HepG2 (cell line): ENCODE data around the gene TMEM270. TPM values are rescaled to one million over a fixed set of nuclear protein-coding genes. Genes with fewer than 3 reads are reported as not detected.

Source experiments
- GMEB1 ChIP-seq: sonication (generic); formaldehyde crosslinking; IDR thresholded peaks from 2 replicates; pipeline ENCODE4 v1.5.1; 2020; ENCODE audit warnings: missing genetic modification reagents, mild to moderate bottlenecking, borderline replicate concordance
- GPN1 ChIP-seq: sonication (generic); formaldehyde crosslinking; IDR thresholded peaks from 2 replicates; pipeline ENCODE4 v1.5.1; 2020; ENCODE audit warnings: missing genetic modification reagents, borderline replicate concordance
- HMGXB4 ChIP-seq, 2 experiments: sonication (generic) in 1 of 2; formaldehyde crosslinking in 1 of 2; IDR thresholded peaks; 2 replicates each; pipeline versions ENCODE4 v1.4.0 to v1.6.1; 2018 to 2020; ENCODE audit warnings: missing genetic modification reagents in 2 of 2, borderline replicate concordance in 1 of 2, low read depth in 1 of 2, mild to moderate bottlenecking in 1 of 2, missing biosample characterization in 1 of 2
- IRF2 ChIP-seq: IDR thresholded peaks from 2 replicates; pipeline ENCODE4 v1.6.1; 2018; ENCODE audit warnings: missing genetic modification reagents, missing compliant biosample characterization
- NFATC3 ChIP-seq: sonication (generic); formaldehyde crosslinking; IDR thresholded peaks from 2 replicates; pipeline ENCODE4 v1.5.1; 2020; ENCODE audit warnings: mild to moderate bottlenecking, missing genetic modification reagents
- RAD21 ChIP-seq: fragments of 450-650 bp; formaldehyde crosslinking; IDR thresholded peaks from 2 replicates; pipeline ENCODE4 v1.5.0; 2020; ENCODE audit warnings: mild to moderate bottlenecking
- RXRB ChIP-seq: IDR thresholded peaks from 2 replicates; pipeline ENCODE4 v1.6.1; 2016; ENCODE audit warnings: borderline replicate concordance, missing genetic modification reagents, missing compliant biosample characterization
- STAG1 ChIP-seq: sonication (generic); formaldehyde crosslinking; IDR thresholded peaks from 2 replicates; pipeline ENCODE4 v1.4.0; 2020; ENCODE audit warnings: missing genetic modification reagents
- THAP7 ChIP-seq: sonication (generic); formaldehyde crosslinking; IDR thresholded peaks from 2 replicates; pipeline ENCODE4 v1.8.1; 2023; ENCODE audit warnings: mild to moderate bottlenecking, missing genetic modification reagents
- TRAFD1 ChIP-seq: sonication (generic); formaldehyde crosslinking; IDR thresholded peaks from 2 replicates; pipeline ENCODE4 v1.5.1; 2020; ENCODE audit warnings: missing genetic modification reagents, mild to moderate bottlenecking, borderline replicate concordance
- ZFP37 ChIP-seq: sonication (generic); formaldehyde crosslinking; IDR thresholded peaks from 2 replicates; pipeline ENCODE4 v1.4.0; 2020; ENCODE audit warnings: missing genetic modification reagents, borderline replicate concordance
- ZHX1 ChIP-seq: sonication (generic); formaldehyde crosslinking; IDR thresholded peaks from 2 replicates; pipeline ENCODE4 v1.8.1; 2022; ENCODE audit warnings: low read depth, mild to moderate bottlenecking, missing genetic modification reagents
- ZNF768 ChIP-seq: sonication (generic); formaldehyde crosslinking; IDR thresholded peaks from 2 replicates; pipeline ENCODE4 v1.4.0; 2020; ENCODE audit warnings: missing genetic modification reagents
- ZNF777 ChIP-seq: sonication (generic); formaldehyde crosslinking; IDR thresholded peaks from 2 replicates; pipeline ENCODE4 v1.4.0; 2020; ENCODE audit warnings: missing genetic modification reagents
- ZNF781 ChIP-seq: sonication (generic); formaldehyde crosslinking; IDR thresholded peaks from 2 replicates; pipeline ENCODE4 v1.5.1; 2020; ENCODE audit warnings: borderline replicate concordance, mild to moderate bottlenecking, missing genetic modification reagents; ENCODE audit errors: not compliant biosample characterization
- ZNF841 ChIP-seq: sonication (generic); formaldehyde crosslinking; IDR thresholded peaks from 2 replicates; pipeline ENCODE4 v1.8.1; 2023; ENCODE audit warnings: missing genetic modification reagents, borderline replicate concordance
- ZNF850 ChIP-seq: sonication (generic); formaldehyde crosslinking; conservative IDR thresholded peaks from 2 replicates; pipeline ENCODE4 v1.9.0; 2021; ENCODE audit warnings: mild to moderate bottlenecking, missing genetic modification reagents
- ZSCAN5A ChIP-seq: sonication (generic); formaldehyde crosslinking; IDR thresholded peaks from 2 replicates; pipeline ENCODE4 v1.8.0; 2022; ENCODE audit warnings: mild to moderate bottlenecking, missing genetic modification reagents, borderline replicate concordance
- polyA plus RNA-seq, 8 experiments: library from polyadenylated mRNA; depleted of rRNA in 3 of 8; stranded (reverse) in 7 of 8; unstranded in 1 of 8; fragments of >200 nt; fragmentation: Illumina TruSeq in 4 of 8; extraction: Trizol in 4 of 8; gene quantifications; 2 replicates each; pipeline versions ENCODE4 v1.2.1 to v1.2.3, GENCODE V29; 2011 to 2016; ENCODE audit warnings: low read depth in 4 of 8, missing spikeins in 1 of 8, mixed read lengths in 1 of 8; ENCODE audit not compliant: insufficient read depth in 1 of 8
- total RNA-seq, 5 experiments: library from RNA; depleted of rRNA; stranded (reverse); fragments of >200 nt; fragmentation: Illumina TruSeq; extraction: Trizol; gene quantifications; 2 replicates each; pipeline ENCODE4 v1.2.3, GENCODE V29; 2016; ENCODE audit warnings: low read depth in 1 of 5

TMEM270 gene
- total and polyA plus RNA-seq, 2 of the 13 experiments (the other 11 are each of a cell fraction or from before 2014, with no cell fraction given) = not detected

GRCh38 chr7:73811760-73812168, 49.2 kb upstream of the TMEM270 start (continued):
- TF ChIP-seq ZFP37 (no peak), RAD21 (CRISPR knock-in tag) (peak; percentile 80), STAG1 (CRISPR knock-in tag) (peak; percentile 88), GPN1 (no peak), RXRB (CRISPR knock-in tag) (peak; percentile 46; the same call in 1 of the 2 replicates), ZNF777 (CRISPR knock-in tag) (no peak), GMEB1 (no peak), HMGXB4 (CRISPR knock-in tag; IDR thresholded peaks at IDR 0.05; ENCODE audit: borderline replicate concordance in 1 of 2, low read depth in 1 of 2) (peak in 1 of 2 experiments; percentile 27; a peak in 1 of 4 replicates), ZNF781 (CRISPR knock-in tag) (no peak), ZNF768 (CRISPR knock-in tag) (peak; percentile 95), ZNF850 (CRISPR knock-in tag) (no peak), ZSCAN5A (CRISPR knock-in tag) (no peak), TRAFD1 (no peak), ZNF841 (CRISPR knock-in tag) (no peak), THAP7 (CRISPR knock-in tag) (no peak), ZHX1 (CRISPR knock-in tag) (no peak), IRF2 (CRISPR knock-in tag) (0 out of 2 replicates have a peak, but pooled peaks have one; percentile 18), NFATC3 (CRISPR knock-in tag) (no peak)
